ENCODE measurements around the gene VMA21. TPM values are rescaled to one million over a fixed set of nuclear protein-coding genes. Genes with fewer than 3 reads are reported as not detected.
A peak's percentile ranks its signal among the peaks of the same experiment; 100 is the strongest.

Gene VMA21
- total and polyA plus RNA-seq, 4 experiments from 2014 or later = 28.6 to 47.2 (median 35.0) TPM

- no peaks in the 10 kb centered on the region for H3K36me3 ChIP-seq (ENCODE audit: insufficient read depth, low read length)
- H3K27ac Mint-ChIP-seq = no peak overlapping the region
- H3K4me1 ChIP-seq (ENCODE audit: insufficient read depth, low read length) = peaks cover 9% of the 10 kb centered on the region
- H3K36me3 Mint-ChIP-seq = no peaks in the 10 kb centered on the region
- CTCF ChIA-PET (ENCODE audit: partially characterized antibody) = interaction anchor here (1.3 kb wide), 1 partner anchor 25 kb away, joined by 4 read pairs; no protein-coding TSS in a partner anchor
- no peak overlapping the region for H3K4me3 Mint-ChIP-seq
- H3K9me3 ChIP-seq (ENCODE audit: control insufficient read depth in 1 of 2, low read length in 2 of 2) = no peaks in the 10 kb centered on the region
- POLR2A ChIA-PET (ENCODE audit: partially characterized antibody) = no interaction called here
- no peak overlapping the region for H3K27ac ChIP-seq (ENCODE audit: low read depth, low read length)
- peaks cover 0 to 2% of the 10 kb centered on the region in 2 donors for H3K27me3 Mint-ChIP-seq
- H3K4me3 ChIP-seq (ENCODE audit: low read length in 2 of 2) = no peak overlapping the region
- no peaks in the 10 kb centered on the region for H3K27me3 ChIP-seq (ENCODE audit: insufficient read depth, low read length)
- peaks cover 5 to 12% (median 8%) of the 10 kb centered on the region in 4 donors for H3K4me1 Mint-ChIP-seq
- intact Hi-C loops (cut with micrococcal nuclease) = no loop called here
- H3K9me3 Mint-ChIP-seq = no peaks in the 10 kb centered on the region
- DNase-seq = no peak
These were observed 12.2 kb upstream of the VMA21 start for GRCh38 chrX:151384807-151385206.

- Histone ChIP-seq H3K27me3 (ENCODE audit: insufficient read depth, low read length) (no peaks in the 10 kb centered on the region), H3K4me1 (ENCODE audit: insufficient read depth, low read length) (peaks cover 12% of the 10 kb centered on the region), H3K9me3 (ENCODE audit: control insufficient read depth in 1 of 2, low read length in 2 of 2) (no peaks in the 10 kb centered on the region), H3K27ac (ENCODE audit: low read depth, low read length) (no peak overlapping the region), H3K4me3 (ENCODE audit: low read length in 2 of 2) (no peak overlapping the region), H3K36me3 (ENCODE audit: insufficient read depth, low read length) (no peaks in the 10 kb centered on the region)
- Mint-ChIP-seq H3K27me3 (peaks cover 0 to 2% of the 10 kb centered on the region in 2 donors), H3K9me3 (no peaks in the 10 kb centered on the region), H3K4me1 (peaks cover 8 to 21% (median 12%) of the 10 kb centered on the region in 4 donors), H3K4me3 (no peak overlapping the region), H3K27ac (peak overlapping the region in 1 of 7 donors; percentile 58), H3K36me3 (no peaks in the 10 kb centered on the region)
- ChIA-PET CTCF (ENCODE audit: partially characterized antibody) (no interaction called here), POLR2A (ENCODE audit: partially characterized antibody) (no interaction called here)
- DNase-seq = no peak
- intact Hi-C loops (cut with micrococcal nuclease) = no loop called here
These were observed 10.1 kb upstream of the VMA21 start for GRCh38 chrX:151386838-151387459.

- DNase-seq = no peak
- H3K36me3 ChIP-seq (ENCODE audit: insufficient read depth, low read length) = no peaks in the 10 kb centered on the region
- H3K9me3 ChIP-seq (ENCODE audit: control insufficient read depth in 1 of 2, low read length in 2 of 2) = no peaks in the 10 kb centered on the region
- H3K27ac Mint-ChIP-seq = peak overlapping the region in 2 of 7 donors; percentile 12 to 60
- no peaks in the 10 kb centered on the region for H3K27me3 Mint-ChIP-seq
- POLR2A ChIA-PET (ENCODE audit: partially characterized antibody) = no interaction called here
- H3K4me1 ChIP-seq (ENCODE audit: insufficient read depth, low read length) = peaks cover 46% of the 10 kb centered on the region
- no peak overlapping the region for H3K4me3 ChIP-seq (ENCODE audit: low read length in 2 of 2)
- H3K9me3 Mint-ChIP-seq = no peaks in the 10 kb centered on the region
- peaks cover 0 to 2% of the 10 kb centered on the region in 2 donors for H3K36me3 Mint-ChIP-seq
- H3K27ac ChIP-seq (ENCODE audit: low read depth, low read length) = no peak overlapping the region
- no peaks in the 10 kb centered on the region for H3K27me3 ChIP-seq (ENCODE audit: insufficient read depth, low read length)
- H3K4me3 Mint-ChIP-seq = no peak overlapping the region
- peaks cover 23 to 54% (median 39%) of the 10 kb centered on the region in 4 donors for H3K4me1 Mint-ChIP-seq
- CTCF ChIA-PET (ENCODE audit: partially characterized antibody) = no interaction called here
- intact Hi-C loops (cut with micrococcal nuclease) = no loop called here
These were observed 5.3 kb upstream of the VMA21 start for GRCh38 chrX:151391722-151392121.

- Mint-ChIP-seq H3K4me3 (peak overlapping the region; percentile 46 to 89 (median 77)), H3K27ac (peak overlapping the region; percentile 93 to 99 (median 97)), H3K9me3 (no peaks in the 10 kb centered on the region), H3K4me1 (peaks cover 30 to 68% (median 47%) of the 10 kb centered on the region in 4 donors), H3K27me3 (no peaks in the 10 kb centered on the region), H3K36me3 (peaks cover 0 to 8% of the 10 kb centered on the region in 2 donors)
- CTCF ChIA-PET (ENCODE audit: partially characterized antibody) = no interaction called here
- POLR2A ChIA-PET (ENCODE audit: partially characterized antibody) = no interaction called here
- peak overlapping the region; percentile 59 for H3K27ac ChIP-seq (ENCODE audit: low read depth, low read length)
- no peaks in the 10 kb centered on the region for H3K9me3 ChIP-seq (ENCODE audit: control insufficient read depth in 1 of 2, low read length in 2 of 2)
- H3K4me1 ChIP-seq (ENCODE audit: insufficient read depth, low read length) = peaks cover 52% of the 10 kb centered on the region
- H3K36me3 ChIP-seq (ENCODE audit: insufficient read depth, low read length) = no peaks in the 10 kb centered on the region
- H3K4me3 ChIP-seq (ENCODE audit: low read length in 2 of 2) = no peak overlapping the region
- H3K27me3 ChIP-seq (ENCODE audit: insufficient read depth, low read length) = no peaks in the 10 kb centered on the region
- intact Hi-C loops (cut with micrococcal nuclease) = no loop called here
- peak; percentile 75 to 85 (median 83) for DNase-seq
These were observed 3.5 kb upstream of the VMA21 start for GRCh38 chrX:151393514-151393913.

GRCh38 chrX:151396042-151396824 lies 773 bp upstream of the VMA21 start:
- Histone ChIP-seq H3K27me3 (ENCODE audit: insufficient read depth, low read length) (no peaks in the 10 kb centered on the region), H3K9me3 (ENCODE audit: control insufficient read depth in 1 of 2, low read length in 2 of 2) (no peaks in the 10 kb centered on the region), H3K27ac (ENCODE audit: low read depth, low read length) (peak overlapping the region; percentile 92), H3K4me3 (ENCODE audit: low read length in 2 of 2) (peak overlapping the region; percentile 64 to 76), H3K4me1 (ENCODE audit: insufficient read depth, low read length) (peaks cover 65% of the 10 kb centered on the region), H3K36me3 (ENCODE audit: insufficient read depth, low read length) (no peaks in the 10 kb centered on the region)
- Mint-ChIP-seq H3K36me3 (peaks cover 0 to 13% of the 10 kb centered on the region in 2 donors), H3K27ac (peak overlapping the region; percentile 89 to 98 (median 97)), H3K9me3 (no peaks in the 10 kb centered on the region), H3K4me1 (peaks cover 41 to 78% (median 52%) of the 10 kb centered on the region in 4 donors), H3K4me3 (peak overlapping the region; percentile 74 to 92 (median 88)), H3K27me3 (no peaks in the 10 kb centered on the region)
- ChIA-PET CTCF (ENCODE audit: partially characterized antibody) (interaction anchor here (1.2 kb wide), 1 partner anchor 36 kb away, joined by 6 read pairs; no protein-coding TSS in a partner anchor), POLR2A (ENCODE audit: partially characterized antibody) (interaction anchor here (0.6 to 2.1 kb wide), 8 partner anchors 10 to 1456 kb away, joined by 3 to 9 read pairs (median 4); partner anchors contain the start of genes CD99L2, CETN2, MTMR1 and NSDHL)
- DNase-seq = peak in 1 of 5 donors; percentile 54
- intact Hi-C loops (cut with micrococcal nuclease) = loop anchor here (5.0 kb wide), 3 partner anchors 499 to 1764 kb away; partner anchors contain the start of genes CD99L2 and TMEM185A

GRCh38 chrX:151397741-151398070 lies 700 bp downstream of the VMA21 start:
- intact Hi-C loops (cut with micrococcal nuclease) = loop anchor here (5.0 kb wide), 3 partner anchors 500 to 1765 kb away; partner anchors contain the start of genes CD99L2 and TMEM185A
- no peaks in the 10 kb centered on the region for H3K36me3 ChIP-seq (ENCODE audit: insufficient read depth, low read length)
- POLR2A ChIA-PET (ENCODE audit: partially characterized antibody) = interaction anchor here (1.0 to 2.1 kb wide), 5 partner anchors 9 to 706 kb away, joined by 4 to 9 read pairs (median 5); partner anchors contain the start of genes CD99L2 and MTMR1
- CTCF ChIA-PET (ENCODE audit: partially characterized antibody) = no interaction called here
- no peaks in the 10 kb centered on the region for H3K9me3 ChIP-seq (ENCODE audit: control insufficient read depth in 1 of 2, low read length in 2 of 2)
- peak overlapping the region; percentile 92 for H3K27ac ChIP-seq (ENCODE audit: low read depth, low read length)
- Mint-ChIP-seq H3K4me3 (peak overlapping the region; percentile 80 to 91 (median 84)), H3K27ac (peak overlapping the region; percentile 85 to 94 (median 89)), H3K27me3 (no peaks in the 10 kb centered on the region), H3K9me3 (no peaks in the 10 kb centered on the region), H3K36me3 (peaks cover 0 to 13% of the 10 kb centered on the region in 2 donors), H3K4me1 (peaks cover 37 to 79% (median 49%) of the 10 kb centered on the region in 4 donors)
- no peaks in the 10 kb centered on the region for H3K27me3 ChIP-seq (ENCODE audit: insufficient read depth, low read length)
- DNase-seq = peak in 1 of 5 donors; percentile 10
- peaks cover 63% of the 10 kb centered on the region for H3K4me1 ChIP-seq (ENCODE audit: insufficient read depth, low read length)
- peak overlapping the region; percentile 63 to 76 for H3K4me3 ChIP-seq (ENCODE audit: low read length in 2 of 2)

- H3K27me3 Mint-ChIP-seq = no peaks in the 10 kb centered on the region
- Histone ChIP-seq H3K36me3 (ENCODE audit: insufficient read depth, low read length) (no peaks in the 10 kb centered on the region), H3K4me3 (ENCODE audit: low read length in 2 of 2) (no peak overlapping the region), H3K27me3 (ENCODE audit: insufficient read depth, low read length) (no peaks in the 10 kb centered on the region), H3K27ac (ENCODE audit: low read depth, low read length) (no peak overlapping the region), H3K4me1 (ENCODE audit: insufficient read depth, low read length) (peaks cover 57% of the 10 kb centered on the region), H3K9me3 (ENCODE audit: control insufficient read depth in 1 of 2, low read length in 2 of 2) (no peaks in the 10 kb centered on the region)
- H3K36me3 Mint-ChIP-seq = peaks cover 2 to 14% of the 10 kb centered on the region in 2 donors
- peak overlapping the region; percentile 6 to 94 (median 85) for H3K27ac Mint-ChIP-seq
- no peak for DNase-seq
- intact Hi-C loops (cut with micrococcal nuclease) = loop anchor here (5.0 kb wide), 3 partner anchors 501 to 1766 kb away; partner anchors contain the start of genes CD99L2 and TMEM185A
- ChIA-PET CTCF (ENCODE audit: partially characterized antibody) (no interaction called here), POLR2A (ENCODE audit: partially characterized antibody) (no interaction called here)
- H3K9me3 Mint-ChIP-seq = no peaks in the 10 kb centered on the region
- H3K4me3 Mint-ChIP-seq = peak overlapping the region; percentile 80 to 91 (median 84)
- peaks cover 34 to 75% (median 45%) of the 10 kb centered on the region in 4 donors for H3K4me1 Mint-ChIP-seq
These were observed 1.3 kb downstream of the VMA21 start for GRCh38 chrX:151398346-151398745.

Measured in CD4-positive, alpha-beta memory T cell (primary cell).